Transverse colon (tissue), 4 donors: Measurements from ENCODE around the gene PPP1R15B.

Experiments
- CTCF ChIP-seq, 5 experiments: fragments of 200-600 bp in 3 of 5; fragments of 450-650 bp in 2 of 5; sonication (generic) in 3 of 5; IDR thresholded peaks; 1 replicate in 2 of 5; 2 replicates in 3 of 5; pipeline ENCODE4 v1.5.1; 2016 to 2017; ENCODE audit warnings: antibody characterized with exemption in 5 of 5, inconsistent platforms in 3 of 5, mild to moderate bottlenecking in 2 of 5, moderate library complexity in 1 of 5
- EP300 ChIP-seq: sonication (generic); formaldehyde crosslinking; IDR thresholded peaks from one replicate; pipeline ENCODE4 v1.6.1; 2017; ENCODE audit warnings: antibody characterized with exemption, low read depth
- POLR2A ChIP-seq: fragments of 450-650 bp; IDR thresholded peaks from one replicate; pipeline ENCODE4 v1.6.1; 2016; ENCODE audit warnings: antibody characterized with exemption, mild to moderate bottlenecking, moderate library complexity
- POLR2AphosphoS5 ChIP-seq, 3 donors: sonication (generic); formaldehyde crosslinking; IDR thresholded peaks; one replicate each; pipeline ENCODE4 v1.6.1; 2016; ENCODE audit warnings: antibody characterized with exemption in 3 of 3

- TF ChIP-seq POLR2A (no peak), POLR2AphosphoS5 (IDR thresholded peaks at IDR 0.05) (no peak), EP300 (no peak), CTCF (IDR thresholded peaks at IDR 0.05) (no peak)
Observed at GRCh38 chr1:204360314-204360713, 51.3 kb downstream of the PPP1R15B start.
